GM21367 (cell line): ENCODE measurements around the gene ATL3.
"Not testable (repeated sequence)": the region's sequence is repeated elsewhere in the genome, so short reads cannot be mapped to it uniquely, and the experiment has no call there.

Source experiments
- ATAC-seq: cut with Tn5 transposase; IDR thresholded peaks from one replicate; pipeline ENCODE4 v1.9.1; 2021; ENCODE audit not compliant: unreplicated experiment

ATL3 gene

GRCh38 chr11:63623513-63624140 lies 47.5 kb downstream of the ATL3 start:
- no peak for ATAC-seq

- ATAC-seq: no peak
These were observed 48.9 kb downstream of the ATL3 start for GRCh38 chr11:63622323-63622722.

GRCh38 chr11:63621071-63621470 lies 50.1 kb downstream of the ATL3 start:
- ATAC-seq: no peak

- no peak for ATAC-seq
These were observed 51.2 kb downstream of the ATL3 start for GRCh38 chr11:63619967-63620366.

GRCh38 chr11:63617686-63618085 lies 53.5 kb downstream of the ATL3 start:
- ATAC-seq: not testable (repeated sequence)

GRCh38 chr11:63616953-63617352 lies 54.2 kb downstream of the ATL3 start:
- no peak for ATAC-seq

GRCh38 chr11:63614136-63614671 lies 57.0 kb downstream of the ATL3 start, which contains the start of gene PLAAT3:
Gene PLAAT3, minus strand, starts transcription at chr11:63614433. Its CDS starts 419 bp downstream, at chr11:63614014.
- no peak for ATAC-seq

- no peak for ATAC-seq
These were observed 57.5 kb downstream of the ATL3 start for GRCh38 chr11:63613517-63614135.

- ATAC-seq: no peak
These were observed 59.0 kb downstream of the ATL3 start for GRCh38 chr11:63612181-63612580.

- no peak for ATAC-seq
These were observed 59.8 kb downstream of the ATL3 start for GRCh38 chr11:63611395-63611747.

- no peak for ATAC-seq
These were observed 60.4 kb downstream of the ATL3 start for GRCh38 chr11:63610604-63611394.

- no peak for ATAC-seq
These were observed 61.1 kb downstream of the ATL3 start for GRCh38 chr11:63609971-63610580.

GRCh38 chr11:63609536-63609935 lies 61.6 kb downstream of the ATL3 start:
- ATAC-seq: no peak

GRCh38 chr11:63608353-63609345 lies 62.5 kb downstream of the ATL3 start:
- ATAC-seq: no peak

GRCh38 chr11:63603180-63603518 lies 68.0 kb downstream of the ATL3 start:
- no peak for ATAC-seq

- ATAC-seq: not testable (repeated sequence)
These were observed 68.6 kb downstream of the ATL3 start for GRCh38 chr11:63602290-63603179.

GRCh38 chr11:63599211-63600122 lies 71.7 kb downstream of the ATL3 start:
- ATAC-seq: no peak

GRCh38 chr11:63598556-63598955 lies 72.6 kb downstream of the ATL3 start:
- ATAC-seq: no peak
